NCI-H526 (cell line): ENCODE measurements around the gene SLC2A8.
A peak's percentile ranks its signal among the peaks of the same experiment; 100 is the strongest.

Experiments
- DNase-seq, 2 experiments: peaks; one replicate each; lab custom pipeline; 2025; lab: John Stamatoyannopoulos, UW

The SLC2A8 gene, protein sequence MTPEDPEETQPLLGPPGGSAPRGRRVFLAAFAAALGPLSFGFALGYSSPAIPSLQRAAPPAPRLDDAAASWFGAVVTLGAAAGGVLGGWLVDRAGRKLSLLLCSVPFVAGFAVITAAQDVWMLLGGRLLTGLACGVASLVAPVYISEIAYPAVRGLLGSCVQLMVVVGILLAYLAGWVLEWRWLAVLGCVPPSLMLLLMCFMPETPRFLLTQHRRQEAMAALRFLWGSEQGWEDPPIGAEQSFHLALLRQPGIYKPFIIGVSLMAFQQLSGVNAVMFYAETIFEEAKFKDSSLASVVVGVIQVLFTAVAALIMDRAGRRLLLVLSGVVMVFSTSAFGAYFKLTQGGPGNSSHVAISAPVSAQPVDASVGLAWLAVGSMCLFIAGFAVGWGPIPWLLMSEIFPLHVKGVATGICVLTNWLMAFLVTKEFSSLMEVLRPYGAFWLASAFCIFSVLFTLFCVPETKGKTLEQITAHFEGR

DNA sequence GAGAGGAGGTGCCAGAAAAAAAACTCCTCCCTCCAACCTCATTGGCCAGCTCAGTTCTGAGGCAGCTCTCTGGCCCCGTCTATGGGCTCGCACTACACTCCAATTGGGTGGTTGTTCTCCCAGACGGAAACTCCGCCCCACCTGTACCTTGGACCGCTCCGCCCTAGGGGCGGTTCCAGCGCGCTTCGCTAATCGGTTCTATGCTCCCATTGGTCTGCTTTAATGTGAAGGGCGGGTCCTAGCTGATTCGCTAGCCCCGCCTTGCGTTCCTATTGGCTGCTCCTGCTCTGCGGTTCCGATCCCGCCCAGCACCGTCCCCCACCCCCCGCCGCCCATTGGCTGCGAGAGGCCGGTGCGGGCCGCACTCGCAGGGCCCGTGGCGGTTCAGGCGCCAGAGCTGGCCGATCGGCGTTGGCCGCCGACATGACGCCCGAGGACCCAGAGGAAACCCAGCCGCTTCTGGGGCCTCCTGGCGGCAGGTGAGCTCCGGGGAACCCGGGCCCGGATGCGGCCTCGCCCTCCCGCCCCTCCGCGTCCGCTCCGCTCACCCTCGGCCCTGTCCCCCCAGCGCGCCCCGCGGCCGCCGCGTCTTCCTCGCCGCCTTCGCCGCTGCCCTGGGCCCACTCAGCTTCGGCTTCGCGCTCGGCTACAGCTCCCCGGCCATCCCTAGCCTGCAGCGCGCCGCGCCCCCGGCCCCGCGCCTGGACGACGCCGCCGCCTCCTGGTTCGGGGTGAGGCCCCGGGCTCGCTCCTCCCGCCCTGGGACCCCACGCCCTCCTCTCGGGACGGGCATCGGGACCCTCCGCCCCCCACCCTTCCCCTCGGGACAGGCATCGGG is at the start of gene SLC2A8:
Gene SLC2A8 (plus strand): TSS at position 362 of the 838 bp plus-strand sequence. CDS start 62 bp downstream, at position 424.
- peak; percentile 96 to 98 for DNase-seq

DNA sequence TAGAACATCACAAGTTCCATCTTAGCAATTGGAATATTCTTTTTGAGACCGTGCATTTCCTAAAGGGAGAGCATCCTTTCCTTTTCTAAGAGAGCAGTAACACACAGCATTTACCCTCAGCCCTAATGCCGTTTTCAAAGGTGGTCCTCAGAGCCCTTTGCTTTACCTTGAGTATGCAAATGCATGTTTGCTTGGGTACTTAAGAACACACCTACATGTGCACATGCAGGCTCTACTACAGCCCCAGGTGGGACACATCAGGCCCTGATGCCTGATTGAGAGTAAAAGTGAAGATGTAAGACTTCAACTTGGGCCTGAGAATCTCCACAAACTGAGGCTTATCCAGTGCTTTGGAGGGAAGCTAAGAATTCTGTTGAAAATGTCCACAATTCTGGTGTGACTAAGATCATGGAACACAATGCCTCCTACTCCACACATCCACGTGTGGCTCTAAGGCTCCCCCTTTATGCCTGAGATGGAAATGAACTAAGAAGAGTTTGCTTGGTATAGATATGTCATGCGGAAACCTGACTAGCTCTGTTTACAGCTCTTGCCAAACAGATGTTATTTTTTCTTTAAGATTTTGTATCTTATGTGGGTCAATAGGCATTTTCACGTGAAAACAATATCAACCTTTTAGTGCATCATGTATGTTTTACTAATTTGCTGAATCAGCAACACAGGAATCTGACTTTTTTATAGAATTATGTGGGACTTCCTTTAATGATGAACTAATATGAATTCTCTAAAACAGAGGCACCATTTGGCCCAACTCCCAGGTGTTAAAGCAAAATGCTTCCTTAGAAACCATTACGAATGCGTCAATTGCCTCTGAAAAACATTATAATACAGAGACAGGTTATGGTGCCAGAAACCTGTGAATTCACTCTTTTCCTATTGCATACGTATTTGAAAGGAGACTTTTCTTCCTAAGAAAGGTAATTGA is 48.9 kb upstream of the SLC2A8 start:
- DNase-seq = peak; percentile 12 to 44

DNA sequence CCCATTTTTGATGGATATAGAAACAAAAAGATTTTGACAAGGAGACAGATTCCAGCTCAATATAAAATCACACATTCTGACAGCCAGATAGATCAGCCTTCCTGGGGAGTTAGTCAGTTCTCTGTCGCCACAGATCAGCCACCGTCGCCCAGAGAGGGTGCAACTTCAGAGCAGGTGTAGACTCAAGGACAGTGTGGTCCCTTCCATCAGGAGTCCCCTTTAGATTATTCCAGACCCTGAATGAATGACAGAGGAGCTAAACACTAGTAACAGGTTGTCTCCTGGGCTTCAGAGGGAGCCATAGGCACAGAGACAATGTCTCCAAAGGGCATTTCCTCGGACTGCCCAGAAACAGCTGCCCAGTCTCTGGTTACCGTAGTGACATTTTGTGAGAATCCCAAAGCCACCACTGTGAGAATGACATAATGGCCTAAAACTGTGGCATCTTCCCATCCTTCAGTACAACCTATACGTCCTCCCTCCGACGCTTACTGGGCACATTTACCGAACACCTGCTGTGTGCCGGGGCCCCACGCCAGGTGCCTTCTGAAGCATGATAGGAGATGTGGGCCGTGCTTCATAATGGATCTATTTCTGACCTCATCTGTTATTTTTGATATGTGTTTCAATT is 47.4 kb upstream of the SLC2A8 start:
- no peak for DNase-seq

DNA sequence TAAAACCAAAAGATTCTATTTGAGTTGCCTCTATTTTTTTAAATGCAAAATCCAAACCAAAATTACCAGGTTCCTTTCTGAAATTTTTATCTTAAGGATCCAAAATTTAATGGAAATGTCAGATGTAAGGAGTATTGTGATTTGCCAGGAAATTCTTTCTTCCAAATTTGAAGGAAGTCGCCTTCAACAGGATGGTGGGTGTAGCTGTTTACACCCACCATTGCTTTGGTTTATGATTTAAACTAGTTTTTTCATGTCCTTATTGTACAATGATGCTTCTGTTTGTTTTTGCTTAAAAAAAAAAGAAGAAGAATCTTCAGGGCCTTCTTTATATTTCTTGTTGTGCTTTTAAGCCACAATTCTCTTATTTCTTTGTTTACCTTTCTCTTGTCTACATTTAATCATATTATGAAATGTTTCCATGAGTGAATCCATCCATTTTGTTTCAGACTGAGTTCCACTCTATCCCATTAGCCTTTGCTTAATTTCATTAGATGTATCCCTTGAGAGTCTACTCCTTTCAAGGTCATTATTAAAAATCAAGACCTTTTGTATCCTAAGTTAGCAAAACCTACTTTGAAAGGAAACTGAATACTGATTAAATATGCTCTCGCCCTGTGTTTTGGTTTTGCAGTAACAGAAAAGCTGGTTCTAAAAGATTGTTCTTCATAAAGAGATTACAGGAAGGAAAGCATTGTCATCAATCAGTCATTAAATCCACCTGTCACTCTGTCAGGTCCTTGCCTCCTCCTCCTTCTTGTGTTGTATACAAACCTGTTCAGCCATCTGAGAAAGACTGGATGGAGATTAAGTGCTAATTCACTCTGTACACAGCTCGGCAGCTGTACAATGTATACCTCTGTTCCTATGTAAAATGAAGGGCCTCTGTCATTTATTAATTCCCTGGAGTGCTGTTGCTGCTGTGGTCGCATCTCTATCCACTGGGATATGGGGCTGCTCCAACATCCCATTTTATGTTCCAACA is 45.5 kb upstream of the SLC2A8 start:
- peak; percentile 53 to 65 for DNase-seq

DNA sequence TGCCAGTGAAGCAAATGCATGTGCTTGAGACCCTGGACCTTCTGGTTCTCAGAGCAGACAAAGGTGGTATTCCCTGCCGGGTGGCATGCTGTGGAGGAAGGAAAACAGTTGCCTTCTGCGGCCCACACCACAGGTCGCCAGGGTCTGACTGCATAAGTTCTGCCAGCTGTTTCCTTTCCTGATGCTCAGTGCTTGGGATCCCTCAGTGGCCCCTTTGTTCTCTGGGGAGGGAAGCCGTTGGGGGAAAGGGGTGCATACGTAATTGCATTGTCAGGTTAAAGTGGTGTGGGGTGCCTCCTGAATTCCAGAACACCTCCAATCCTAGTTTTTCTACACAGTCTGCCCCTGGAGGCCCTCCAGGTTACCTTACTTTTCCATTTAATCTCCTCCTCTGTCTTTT is 43.1 kb upstream of the SLC2A8 start:
- DNase-seq = no peak

DNA sequence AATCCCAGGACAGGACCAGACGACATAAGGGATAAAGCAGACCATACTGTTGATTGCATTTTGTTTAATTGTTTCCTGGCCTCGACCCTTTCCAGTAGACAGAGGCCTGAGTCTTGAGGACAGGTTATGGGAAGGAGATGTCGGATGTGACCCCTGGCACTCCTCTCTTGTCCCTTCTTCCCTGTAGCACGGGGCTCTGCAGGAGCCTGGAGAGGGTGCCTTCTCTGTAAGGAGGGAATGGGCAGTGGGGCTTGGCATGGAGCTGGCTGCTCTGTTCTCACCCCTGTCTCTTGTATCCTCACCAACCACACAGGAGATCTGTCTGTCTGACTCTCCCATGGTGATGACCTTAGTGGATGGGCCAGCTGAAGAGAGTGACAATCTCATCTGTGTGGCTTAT is 40.1 kb upstream of the SLC2A8 start:
- no peak for DNase-seq

DNA sequence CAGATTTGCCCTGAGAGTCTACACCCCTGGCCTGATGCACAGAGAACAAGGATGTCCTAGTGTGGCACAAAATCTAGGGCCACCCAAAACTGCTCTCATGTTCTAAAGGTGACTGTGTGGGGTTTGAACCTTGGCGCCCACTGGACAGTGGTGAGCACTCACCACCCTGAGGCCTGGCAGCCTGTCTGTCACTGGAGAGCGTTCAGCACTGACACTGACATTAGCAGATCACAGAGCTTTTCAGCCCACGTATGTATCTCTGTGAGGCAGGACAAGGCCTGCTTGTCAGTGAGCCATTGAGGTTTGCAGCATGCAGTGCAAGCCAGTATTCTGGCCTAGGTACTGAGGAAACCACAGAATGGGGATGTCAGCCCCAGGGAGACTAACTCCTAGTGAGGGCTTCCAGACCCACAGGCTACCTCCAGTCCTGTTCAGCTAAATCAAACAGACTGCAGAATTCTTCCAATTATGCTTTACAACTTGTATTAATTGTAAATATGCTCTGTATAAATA is 38.9 kb upstream of the SLC2A8 start:
- no peak for DNase-seq

DNA sequence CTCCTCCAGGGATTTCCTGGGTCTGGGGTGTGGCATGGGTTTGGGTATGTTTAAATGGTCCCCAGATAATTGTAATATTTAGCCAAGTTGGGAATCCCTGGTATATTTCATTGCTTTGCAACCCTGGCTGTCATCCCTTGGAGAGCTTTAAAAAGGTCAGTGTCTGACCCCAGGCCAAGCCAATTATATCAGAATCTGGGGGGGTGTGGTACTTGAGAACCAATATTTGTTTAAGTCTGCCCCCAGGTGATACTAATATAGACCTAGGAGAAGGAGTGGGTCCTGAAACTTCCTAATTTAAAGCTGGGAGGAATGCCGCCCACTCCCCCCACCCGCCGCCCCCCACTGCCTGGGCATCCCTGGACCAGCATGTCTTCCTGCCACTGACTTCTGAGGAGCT is 38.2 kb upstream of the SLC2A8 start:
- DNase-seq = no peak

DNA sequence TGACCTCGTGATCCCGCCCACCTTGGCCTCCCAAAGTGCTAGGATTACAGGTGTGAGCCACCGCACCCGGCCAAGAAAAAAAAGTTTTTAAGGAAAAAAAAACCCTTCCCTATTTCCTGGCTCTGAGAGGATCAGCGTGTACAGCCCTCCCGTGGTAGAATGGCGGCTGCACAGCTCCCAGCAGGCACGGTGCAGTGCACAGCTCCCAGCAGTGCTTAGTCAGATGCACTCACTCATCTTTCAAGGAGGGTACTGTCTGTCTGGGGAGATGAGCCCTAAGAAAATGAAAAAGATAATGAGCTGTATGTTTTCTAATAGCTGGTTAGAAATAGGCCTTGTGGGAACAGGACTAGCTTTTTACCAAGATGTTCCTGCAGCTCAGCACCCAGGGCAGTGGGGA is 36.7 kb upstream of the SLC2A8 start:
- DNase-seq = no peak

DNA sequence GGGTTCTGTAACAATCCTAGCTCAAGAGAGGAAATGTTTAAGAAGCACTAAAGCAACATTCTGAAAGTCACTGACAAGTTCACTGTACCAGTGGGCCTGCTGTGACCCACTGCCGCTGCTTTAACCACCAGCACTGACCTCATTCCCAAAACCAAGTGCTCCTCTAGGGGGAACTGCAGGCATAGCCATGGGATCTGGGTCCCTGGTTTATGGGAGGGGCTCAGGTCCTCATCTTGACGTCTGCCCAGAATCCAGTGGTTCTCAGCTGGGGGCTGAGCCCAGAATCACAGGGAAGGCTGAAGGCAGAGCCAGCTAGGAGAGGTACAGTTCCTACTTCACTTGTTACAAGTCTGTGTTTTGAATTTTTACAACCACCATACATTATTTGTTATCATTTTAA is 36.1 kb upstream of the SLC2A8 start:
- no peak for DNase-seq

DNA sequence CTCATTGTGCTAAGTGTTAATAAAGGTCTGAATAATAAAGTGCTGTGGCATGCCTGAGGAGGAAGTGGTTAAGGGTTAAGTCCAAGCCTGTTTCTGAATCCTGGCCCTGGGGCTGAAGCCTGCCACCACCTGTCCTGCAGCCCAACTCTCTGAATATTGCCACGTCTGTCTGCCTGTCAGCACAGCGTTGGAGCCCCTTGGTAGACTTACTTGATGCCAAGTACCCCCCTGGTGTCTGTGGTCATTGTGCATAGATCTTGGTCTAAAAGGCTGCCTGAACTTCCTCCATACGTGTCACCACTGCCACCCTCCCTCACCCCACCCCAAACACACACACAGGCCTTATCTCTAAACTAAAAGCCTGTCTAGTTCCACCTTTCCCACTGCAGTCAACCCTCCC is 35.4 kb upstream of the SLC2A8 start:
- DNase-seq = no peak

DNA sequence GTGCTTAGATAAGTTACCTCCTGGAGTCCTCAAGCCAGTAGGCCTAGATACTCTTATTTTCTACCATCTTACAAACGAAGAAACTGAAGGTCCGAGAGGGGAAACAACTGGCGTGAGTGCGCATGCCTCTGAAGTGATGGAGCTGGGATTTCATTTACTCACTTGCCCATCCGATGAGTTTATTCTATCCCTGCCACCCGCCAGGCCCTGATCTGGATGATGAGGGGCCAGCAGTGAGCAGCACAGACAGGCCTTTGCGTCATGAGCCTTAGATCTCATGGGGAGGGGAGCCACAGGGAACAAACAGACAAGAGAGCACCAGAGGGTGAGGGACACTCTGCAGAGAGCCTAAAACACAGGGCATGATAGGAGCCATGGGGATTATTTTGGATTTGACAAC is 34.1 kb upstream of the SLC2A8 start:
- DNase-seq = no peak

DNA sequence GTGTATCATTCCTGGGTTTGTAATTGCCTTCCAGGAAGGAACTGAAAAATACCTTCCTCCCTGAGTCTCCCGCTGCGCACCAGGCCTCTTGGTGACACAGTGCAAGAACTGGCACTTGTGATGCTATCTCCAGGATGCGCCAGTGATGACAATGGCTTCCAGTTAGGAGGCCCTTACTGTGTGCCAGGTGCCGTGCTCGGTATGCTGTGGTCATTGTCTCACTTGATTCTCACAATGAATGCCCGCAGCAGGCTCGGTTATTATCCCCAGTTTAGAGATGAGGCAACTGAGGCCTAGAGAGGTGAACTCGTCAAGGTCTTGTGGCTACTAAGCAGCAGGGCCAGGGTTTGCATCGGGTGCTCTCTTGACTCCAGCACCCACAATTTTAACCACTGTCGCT is 31.5 kb upstream of the SLC2A8 start:
- DNase-seq = no peak

DNA sequence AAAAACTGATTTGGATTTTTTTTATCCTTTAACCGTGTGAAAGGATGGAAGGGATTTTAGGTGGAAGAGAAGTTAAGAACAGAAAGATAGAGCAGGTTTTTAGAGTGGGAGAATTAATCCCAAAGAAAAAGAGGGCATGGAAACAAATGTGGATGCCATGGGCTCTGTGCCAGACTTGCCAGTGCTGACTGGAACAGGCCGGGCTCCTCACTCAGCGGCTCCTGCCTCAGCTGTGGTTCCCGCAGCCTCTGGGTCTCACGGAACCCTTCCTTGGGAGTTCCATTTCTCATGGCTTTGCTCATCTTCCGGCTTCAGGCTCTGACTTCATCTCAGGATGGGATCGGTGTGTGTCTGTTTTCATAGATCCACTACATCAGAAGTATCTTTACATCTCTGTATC is 30.4 kb upstream of the SLC2A8 start:
- no peak for DNase-seq

DNA sequence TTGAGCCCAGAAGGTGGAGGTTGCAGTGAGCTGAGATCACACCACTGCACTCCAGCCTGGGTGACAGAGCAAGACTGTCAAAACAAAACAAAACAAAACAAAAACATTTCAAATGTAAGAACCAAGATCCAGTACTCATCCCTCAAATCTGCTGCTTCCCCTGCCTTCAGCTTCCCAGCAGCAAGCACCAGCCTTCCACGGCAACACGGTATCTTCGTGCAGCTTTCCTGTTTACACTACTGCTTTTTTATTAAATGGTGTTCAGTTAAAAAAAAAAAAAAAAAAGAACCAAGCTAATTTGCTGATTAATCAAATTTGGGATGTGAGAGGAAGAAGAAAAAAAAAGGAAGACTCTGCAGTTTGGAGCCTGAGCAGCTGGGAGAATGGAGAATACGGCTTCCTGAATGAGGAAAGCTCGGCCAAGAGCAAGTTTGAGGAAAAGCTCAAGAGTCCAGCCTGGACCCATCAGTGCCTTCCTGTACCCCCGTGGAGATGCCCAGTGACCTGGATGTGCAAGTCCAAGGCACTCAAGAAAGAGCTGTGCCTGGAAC is 28.0 kb upstream of the SLC2A8 start:
- DNase-seq = no peak

DNA sequence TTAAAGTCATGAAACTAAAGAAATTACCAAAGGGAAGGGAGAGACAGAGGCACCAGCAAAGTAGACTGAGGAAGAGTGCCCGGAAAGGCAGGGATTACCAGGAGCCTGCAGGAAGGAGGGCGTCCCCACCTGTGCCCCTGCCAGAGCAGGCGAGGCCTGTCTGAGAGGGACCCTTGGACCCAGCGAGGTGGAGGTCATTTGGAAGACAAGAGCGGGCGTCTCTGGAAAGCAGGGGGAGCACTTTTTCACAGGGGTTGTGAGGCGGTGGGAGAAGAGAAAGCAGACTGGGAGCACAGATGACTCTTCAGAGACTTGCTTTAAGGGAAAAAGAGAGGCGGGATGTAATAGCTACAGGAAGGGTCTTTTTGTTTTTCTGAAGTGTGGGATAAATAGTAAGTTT is 27.5 kb upstream of the SLC2A8 start:
- no peak for DNase-seq

DNA sequence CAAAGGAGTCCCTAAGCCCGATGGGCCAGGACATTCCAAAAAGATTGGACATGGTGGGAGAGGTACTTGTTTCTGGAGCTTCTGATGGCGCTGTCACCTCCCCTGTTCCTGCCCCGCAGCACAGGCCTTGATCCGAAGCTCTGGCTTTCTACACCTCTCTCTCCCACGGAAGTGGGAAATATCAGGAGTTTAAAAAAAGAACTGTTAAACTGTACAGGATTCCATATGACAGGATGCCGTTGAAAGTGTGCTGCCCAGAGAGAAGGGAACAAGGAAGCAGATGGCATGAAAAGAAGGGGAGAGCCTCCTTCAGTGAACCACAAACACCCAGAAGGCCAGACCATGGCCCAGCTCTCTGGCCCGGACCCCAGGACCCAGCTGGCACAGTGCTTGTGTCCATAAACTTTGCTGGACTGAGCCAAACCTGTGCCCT is 26.8 kb upstream of the SLC2A8 start:
- DNase-seq = no peak

DNA sequence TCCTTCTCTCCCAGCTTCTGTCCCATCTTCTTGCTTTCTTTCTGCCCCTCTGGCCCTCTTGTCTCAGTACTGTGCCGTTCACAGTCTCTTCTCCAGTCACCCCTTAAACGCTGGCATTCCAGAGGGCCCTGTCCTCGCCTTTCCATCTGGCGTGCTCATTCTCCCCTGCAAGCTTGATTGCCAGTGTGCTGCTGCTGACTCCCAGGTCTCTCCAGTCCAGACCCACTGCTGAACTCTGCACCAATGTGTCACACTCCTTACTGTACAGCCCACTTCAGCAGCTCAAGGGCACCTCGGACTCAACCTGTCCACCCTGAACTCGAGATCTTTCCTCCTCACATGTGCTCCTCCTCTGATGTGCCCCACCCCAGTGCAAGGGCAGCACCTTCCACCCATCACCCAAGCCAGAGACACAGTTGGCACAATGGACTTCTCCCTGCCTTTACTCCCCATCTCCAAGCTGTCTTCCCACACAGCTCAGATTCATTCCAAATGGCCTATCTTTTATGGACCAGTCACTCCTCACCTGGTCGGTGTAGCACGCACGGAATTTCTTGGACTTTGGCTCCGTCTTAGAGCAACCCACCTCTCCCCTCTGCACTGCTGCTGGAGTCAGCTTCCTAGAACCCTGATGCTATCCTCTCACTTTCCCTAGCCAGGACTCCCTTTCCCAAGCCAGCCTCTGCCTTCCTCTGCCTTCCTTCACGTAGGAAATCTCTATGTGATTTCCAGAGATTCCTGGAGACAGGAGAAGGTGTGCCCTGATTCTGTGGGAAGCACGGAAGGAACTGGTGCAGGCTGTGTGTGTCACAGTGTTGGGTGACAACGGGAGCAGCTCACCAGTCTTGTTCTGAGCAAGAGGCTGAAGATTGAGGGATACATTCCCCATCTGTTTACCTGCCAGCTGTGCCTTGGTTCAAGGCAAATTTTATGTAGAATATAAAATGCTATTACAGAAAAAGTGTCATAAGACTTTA is 26.0 kb upstream of the SLC2A8 start:
- DNase-seq = no peak
